IMR-90 (cell line): ENCODE measurements around the gene STOX2.

ENCODE experiments used
- BHLHE40 ChIP-seq: fragments of 150-350 bp; IDR thresholded peaks from 2 replicates; pipeline ENCODE4 v1.6.1; 2016; ENCODE audit warnings: mild to moderate bottlenecking, low read depth, low read length
- MAFK ChIP-seq: IDR thresholded peaks from 2 replicates; pipeline ENCODE4 v1.6.1; 2012; ENCODE audit warnings: low read depth, low read length, improper control_type of control experiment
- POLR2A ChIP-seq: IDR thresholded peaks from 2 replicates; pipeline ENCODE4 v1.6.1; 2012; ENCODE audit warnings: mild to moderate bottlenecking, low read depth, low read length
- RAD21 ChIP-seq: IDR thresholded peaks from 2 replicates; pipeline ENCODE4 v1.6.1; 2012; ENCODE audit warnings: low read length, improper control_type of control experiment
- TF ChIP-seq, protein P1 (sequence below): conservative IDR thresholded peaks from 2 replicates; pipeline ENCODE4 v1.5.1; 2012; ENCODE audit warnings: mild to moderate bottlenecking, low read depth, low read length, improper control_type of control experiment

GRCh38 chr4:183995570-183995969 is 90.5 kb downstream of the STOX2 start:
- TF ChIP-seq, protein P1, sequence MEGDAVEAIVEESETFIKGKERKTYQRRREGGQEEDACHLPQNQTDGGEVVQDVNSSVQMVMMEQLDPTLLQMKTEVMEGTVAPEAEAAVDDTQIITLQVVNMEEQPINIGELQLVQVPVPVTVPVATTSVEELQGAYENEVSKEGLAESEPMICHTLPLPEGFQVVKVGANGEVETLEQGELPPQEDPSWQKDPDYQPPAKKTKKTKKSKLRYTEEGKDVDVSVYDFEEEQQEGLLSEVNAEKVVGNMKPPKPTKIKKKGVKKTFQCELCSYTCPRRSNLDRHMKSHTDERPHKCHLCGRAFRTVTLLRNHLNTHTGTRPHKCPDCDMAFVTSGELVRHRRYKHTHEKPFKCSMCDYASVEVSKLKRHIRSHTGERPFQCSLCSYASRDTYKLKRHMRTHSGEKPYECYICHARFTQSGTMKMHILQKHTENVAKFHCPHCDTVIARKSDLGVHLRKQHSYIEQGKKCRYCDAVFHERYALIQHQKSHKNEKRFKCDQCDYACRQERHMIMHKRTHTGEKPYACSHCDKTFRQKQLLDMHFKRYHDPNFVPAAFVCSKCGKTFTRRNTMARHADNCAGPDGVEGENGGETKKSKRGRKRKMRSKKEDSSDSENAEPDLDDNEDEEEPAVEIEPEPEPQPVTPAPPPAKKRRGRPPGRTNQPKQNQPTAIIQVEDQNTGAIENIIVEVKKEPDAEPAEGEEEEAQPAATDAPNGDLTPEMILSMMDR, result no peak
- TF ChIP-seq BHLHE40 (no peak), MAFK (no peak), POLR2A (no peak), RAD21 (no peak)
